HS-27A (cell line): ENCODE results near the gene MTURN.
A peak's percentile ranks its signal among the peaks of the same experiment; 100 is the strongest.

Experiments used
- DNase-seq: peaks from one replicate; pipeline ENCODE4 v3.0.0-alpha.2; 2012; ENCODE audit warnings: low read depth, missing footprints

The MTURN gene

DNA sequence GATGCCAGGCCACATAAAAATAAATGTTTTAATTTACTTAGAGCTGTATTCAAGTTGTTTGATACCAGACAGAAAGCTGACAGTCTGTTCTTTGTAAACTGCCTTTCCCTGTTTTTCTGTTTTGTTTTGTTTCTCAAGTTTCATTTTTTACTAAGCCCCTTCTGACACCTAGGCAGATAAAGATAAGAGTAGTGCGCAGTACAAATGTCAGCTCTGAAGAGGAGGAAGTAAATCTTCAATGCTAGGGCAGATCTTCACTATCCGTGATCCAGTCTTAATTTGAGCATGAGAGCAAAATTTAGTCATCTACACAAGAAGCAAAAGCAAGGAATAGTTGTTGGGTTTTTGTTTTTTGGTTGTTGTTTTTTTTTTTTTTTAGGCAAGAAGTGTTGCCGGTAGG lies 27.3 kb downstream of the MTURN start:
- no peak for DNase-seq

DNA sequence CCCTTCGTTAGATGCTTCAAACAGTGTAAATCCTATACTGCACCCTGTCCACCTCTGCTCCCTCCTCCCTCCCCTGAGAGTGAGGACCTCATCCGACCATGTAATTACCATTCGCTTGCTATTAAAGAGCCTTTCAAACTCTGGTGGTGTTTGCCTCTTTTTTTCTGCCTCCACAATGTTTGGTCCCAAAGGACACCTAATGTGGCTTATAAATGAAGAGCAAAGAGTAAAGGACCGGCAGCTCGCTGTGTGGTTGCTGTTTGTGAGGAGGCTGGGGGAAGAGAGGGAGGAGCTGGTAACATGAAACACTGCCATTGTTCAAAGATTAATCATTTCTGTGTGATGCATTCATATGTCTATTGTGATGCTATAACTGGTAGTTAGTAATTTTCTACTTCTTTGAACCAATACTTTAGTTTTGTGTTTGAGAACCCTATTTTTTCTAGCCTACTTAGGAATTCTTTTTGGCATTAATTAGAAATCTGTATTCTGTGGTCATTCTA lies 27.9 kb downstream of the MTURN start:
- no peak for DNase-seq

DNA sequence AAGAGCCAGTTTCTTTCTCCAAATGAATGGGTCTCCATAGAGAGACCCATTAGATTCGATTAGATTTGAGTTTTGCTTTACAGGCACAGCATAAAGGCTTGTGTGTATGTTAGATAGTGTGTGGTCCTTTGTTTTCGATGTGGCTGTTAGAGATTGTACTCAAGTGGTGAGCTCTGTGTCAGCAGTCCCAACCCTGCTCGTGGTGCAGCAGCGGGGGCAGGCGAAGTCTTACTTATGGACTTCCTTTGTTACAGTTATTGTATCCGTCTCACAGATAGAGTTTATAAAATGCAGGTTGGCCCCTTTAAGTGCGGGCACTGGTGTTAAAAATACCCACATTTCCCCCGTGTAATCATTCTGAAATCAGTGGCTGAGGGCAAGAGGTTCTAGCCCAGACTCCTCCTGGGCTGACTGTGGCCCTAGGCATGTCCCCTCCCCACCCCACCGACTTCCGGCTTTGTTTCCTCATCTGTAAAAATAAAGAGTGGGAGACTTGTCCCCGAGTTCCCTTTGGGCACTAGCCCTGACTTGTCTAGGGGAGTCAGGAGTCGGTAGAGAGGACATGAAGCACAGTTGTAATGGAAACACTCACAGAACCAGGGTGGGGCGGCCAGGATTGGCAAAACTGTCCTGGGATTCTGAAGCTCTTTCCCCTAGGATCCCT lies 28.6 kb downstream of the MTURN start:
- no peak for DNase-seq

DNA sequence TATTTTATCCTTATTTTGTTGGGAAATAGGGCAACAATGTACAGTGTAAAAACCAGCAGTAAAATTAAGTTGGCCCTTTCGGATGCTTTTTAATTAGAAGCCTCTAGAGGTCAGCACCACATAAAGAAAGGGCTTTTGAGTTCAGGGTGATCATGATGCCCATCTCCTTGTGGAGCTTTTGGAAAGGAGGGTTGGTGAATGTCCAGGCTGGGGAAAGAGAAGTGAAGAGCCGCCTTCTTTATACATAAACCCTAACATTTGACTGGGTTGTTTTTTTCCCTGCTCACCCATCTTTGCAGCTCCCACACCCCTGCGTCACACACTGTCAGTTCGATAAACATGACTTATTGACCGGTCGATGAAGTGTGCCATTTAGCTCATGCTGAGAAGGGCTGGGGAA lies 29.8 kb downstream of the MTURN start:
- no peak for DNase-seq

DNA sequence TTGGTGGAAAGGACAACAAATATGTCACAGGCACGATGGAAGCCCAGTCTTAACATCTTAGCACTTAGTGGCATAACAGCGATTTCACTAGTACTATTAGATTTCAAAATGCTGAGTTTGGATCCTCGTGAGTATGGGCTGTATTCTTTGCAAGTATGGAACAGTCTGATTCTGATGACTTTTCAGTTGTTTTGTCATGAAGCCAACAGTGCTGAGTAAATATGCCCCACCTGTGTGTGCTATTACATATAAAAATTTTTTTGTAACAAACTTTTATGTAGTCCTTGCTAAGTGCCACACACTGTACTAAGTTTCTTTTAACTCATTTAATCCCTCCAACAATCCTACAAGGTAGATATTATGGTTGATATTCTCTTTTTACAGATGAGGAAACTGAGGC lies 30.8 kb downstream of the MTURN start:
- no peak for DNase-seq

DNA sequence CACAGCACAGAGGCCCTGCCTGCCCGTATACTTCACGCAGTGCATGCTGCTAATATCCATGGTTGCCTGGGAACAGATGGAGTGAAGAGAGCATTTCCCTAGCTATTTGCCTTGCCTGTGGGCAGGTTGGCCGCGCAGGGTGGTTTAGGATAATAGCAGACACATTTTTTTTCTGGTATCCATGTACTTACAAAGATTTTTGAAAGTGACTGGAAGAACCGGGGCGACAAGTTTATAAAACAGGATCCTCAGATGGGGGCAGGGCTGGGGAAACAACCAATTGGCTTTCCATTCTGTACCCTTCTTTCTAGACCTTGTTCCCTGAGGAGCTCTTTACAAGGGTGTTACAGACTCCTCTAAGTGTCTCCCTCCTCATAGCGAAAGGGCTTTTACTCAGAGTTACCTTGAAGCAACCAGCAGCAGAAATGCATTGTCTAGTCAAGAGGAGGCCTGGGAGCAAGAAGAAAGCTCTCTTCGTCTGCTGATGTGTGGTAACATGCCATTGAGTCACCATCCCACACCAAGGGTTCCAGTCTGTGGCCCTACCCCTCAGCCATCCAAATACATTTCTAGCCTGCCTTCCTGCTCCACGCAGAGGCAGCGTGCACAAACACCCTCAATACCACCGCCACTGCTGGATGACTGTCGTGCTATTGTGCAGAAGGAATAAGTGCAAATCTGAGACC lies 31.5 kb downstream of the MTURN start:
- DNase-seq = no peak

DNA sequence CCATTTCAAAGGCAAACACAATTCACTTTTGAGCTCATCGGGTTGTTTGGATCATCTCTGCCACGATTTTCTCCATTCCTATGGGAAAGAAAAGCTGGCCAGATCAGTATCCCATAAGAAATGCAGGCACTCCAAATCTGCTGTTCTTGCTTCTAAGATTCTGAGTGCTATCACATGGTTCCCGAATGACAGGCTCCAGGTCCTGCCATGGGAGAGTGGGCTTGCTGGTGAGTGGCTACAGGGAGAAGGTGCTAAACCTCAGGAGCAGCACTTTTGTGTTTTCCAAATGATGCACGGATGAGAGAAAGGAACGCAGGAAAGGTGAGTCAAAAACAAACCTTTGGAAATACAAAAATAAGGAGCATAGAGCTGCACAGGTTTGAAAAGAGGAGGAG lies 32.1 kb downstream of the MTURN start:
- no peak for DNase-seq

DNA sequence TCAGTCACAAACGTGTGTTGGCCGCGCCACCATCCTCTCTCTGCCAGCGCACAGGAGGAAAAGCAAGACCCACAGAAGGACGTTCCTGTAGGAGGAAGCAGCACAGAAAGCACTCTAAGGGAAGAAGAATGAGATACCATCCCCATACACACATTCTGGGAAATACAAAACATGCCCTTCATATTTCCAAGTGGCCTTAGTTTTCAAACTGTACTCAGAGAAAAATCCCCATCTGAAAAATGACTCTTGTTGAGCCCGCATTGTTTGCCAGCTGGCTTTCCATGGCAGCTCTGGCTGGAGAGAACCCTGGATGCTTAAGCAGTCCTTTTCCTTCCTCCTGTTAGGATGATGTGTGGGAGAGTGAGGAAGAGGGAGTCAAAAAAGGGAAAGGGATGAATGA lies 33.1 kb downstream of the MTURN start:
- DNase-seq = no peak

DNA sequence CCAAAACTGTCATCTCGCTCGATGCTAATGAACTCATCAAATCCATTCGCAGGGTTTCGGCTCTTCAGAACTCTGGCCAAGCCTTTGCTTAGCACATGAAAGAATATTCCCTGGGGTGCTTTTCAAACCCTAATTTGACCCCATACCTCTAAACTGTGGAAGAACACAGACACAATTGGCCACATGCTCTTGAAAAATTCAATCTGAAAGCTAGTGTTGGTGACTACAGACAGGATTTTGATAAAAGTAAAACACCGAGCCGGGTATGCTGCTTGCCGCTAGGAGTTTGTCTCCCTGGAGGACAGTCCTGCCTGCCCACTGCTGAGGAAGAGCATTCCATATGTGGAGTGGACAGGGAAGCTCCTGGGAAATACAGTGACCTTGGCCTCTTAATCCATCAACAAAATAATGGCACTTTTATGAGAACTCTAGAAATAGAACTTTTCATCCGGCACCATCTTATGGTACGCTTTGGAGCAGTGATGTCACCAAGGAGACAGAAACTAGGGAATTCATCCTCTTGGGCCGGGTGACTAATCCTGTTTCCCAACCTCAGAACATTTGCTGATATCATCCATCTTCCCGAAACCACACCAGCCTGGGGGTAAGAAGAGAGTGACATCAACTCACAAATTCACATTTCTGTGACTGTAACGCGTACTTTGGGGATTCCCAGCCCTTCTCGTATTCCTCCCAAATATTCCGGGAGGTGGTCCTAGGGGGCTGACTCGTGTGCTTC lies 34.2 kb downstream of the MTURN start:
- peak; percentile 30 for DNase-seq

DNA sequence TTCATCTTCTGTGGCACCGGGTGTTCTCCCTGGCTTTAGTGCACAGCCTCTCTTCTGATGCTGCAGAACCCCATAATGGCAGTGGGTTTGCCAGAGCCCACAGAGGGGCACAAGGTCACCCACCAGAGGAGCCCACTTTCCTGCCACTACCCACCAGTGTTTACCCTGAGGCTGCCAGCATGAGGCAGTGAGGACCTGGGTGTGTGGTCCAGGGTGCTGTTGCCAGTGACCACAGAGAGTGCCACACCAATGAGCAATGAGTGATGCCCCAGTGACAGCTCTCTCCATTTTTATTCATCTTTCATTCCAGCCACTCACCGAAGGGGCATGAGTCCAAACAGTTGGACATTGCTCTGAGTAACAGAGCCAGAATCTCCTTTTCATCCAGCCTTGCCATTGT lies 34.8 kb downstream of the MTURN start:
- DNase-seq = peak; percentile 5

DNA sequence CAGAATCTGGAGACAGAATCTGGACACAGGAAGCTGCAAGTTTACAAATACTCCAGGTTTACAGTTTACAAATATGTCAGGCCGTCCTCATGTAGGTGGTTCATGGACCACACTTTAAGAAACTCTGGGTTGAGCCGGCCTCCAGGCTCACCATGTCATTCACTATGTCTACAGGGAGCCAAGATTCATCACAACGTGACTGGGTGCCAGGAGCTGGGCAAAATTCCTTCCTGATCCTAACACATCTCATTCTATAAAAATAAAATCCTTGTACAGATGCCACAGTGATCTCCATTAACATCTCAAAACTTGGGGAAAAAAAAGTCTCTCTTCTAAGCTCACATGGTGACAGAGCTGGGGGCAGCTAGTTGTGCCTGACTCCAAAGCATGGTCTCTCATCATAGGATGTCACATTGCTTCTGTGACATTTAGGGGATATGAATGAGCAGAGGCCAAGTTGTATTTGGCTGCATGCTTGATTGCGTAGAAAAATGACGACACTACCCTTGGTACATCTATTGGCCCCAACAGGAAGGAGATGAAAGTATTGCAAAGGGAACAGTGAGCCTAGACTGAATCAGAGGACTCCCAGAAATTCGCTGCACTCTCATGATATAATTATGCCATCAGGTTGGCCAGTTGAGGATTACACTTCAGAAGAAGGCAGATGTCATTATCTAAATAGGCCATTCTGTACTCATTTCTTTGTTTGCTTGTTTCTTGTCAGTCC lies 35.9 kb downstream of the MTURN start:
- no peak for DNase-seq

DNA sequence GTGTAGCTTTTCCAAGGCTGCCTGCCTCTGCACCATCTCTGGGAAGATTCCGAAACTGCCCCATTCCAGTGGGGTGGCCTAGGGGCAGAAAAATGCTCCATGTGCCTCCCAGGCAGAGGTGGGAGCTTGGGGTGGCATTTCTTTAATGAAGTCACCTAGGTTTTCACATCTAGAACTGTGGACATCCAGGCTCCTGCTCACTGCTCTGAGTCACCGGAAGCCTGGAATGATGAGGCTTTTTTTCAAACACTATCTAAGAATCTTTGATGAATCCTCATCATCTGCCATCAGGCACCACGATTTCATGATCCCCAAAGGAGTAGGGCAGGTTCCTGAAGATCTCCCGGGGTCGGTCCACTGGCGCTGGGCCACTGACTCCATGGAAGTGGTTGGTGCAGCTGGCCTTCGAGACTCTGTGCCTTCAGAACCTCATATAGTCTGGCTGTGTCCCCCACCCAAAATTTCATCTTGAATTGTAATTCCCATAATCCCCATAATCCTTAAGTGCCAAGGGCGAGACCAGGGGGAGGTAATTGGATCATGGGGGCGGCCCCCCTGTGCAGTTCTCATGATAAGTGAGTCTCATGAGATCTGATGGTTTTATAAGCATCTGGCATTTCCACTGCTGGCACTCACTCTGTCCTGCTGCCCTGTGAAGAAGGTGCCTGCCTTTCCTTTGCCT lies 37.1 kb downstream of the MTURN start:
- DNase-seq = no peak

DNA sequence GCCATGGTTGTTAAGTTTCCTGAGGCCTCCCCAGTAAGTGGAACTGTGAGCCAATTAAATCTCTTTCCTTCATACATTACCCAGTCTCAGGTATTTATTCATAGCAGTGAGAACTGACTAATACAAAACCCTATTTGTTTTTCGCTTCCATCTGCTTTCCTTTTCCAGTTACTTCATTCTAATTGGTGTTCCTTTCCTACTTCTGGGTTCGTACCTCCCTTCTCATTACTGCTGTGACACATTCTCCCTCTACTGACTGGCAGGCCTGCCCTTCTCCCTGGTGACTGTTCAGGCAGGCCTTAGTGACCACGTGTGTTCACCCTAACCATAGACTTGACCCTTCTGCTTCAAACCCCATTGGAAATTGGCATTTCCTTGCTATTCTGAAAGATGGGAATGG lies 37.7 kb downstream of the MTURN start:
- no peak for DNase-seq

DNA sequence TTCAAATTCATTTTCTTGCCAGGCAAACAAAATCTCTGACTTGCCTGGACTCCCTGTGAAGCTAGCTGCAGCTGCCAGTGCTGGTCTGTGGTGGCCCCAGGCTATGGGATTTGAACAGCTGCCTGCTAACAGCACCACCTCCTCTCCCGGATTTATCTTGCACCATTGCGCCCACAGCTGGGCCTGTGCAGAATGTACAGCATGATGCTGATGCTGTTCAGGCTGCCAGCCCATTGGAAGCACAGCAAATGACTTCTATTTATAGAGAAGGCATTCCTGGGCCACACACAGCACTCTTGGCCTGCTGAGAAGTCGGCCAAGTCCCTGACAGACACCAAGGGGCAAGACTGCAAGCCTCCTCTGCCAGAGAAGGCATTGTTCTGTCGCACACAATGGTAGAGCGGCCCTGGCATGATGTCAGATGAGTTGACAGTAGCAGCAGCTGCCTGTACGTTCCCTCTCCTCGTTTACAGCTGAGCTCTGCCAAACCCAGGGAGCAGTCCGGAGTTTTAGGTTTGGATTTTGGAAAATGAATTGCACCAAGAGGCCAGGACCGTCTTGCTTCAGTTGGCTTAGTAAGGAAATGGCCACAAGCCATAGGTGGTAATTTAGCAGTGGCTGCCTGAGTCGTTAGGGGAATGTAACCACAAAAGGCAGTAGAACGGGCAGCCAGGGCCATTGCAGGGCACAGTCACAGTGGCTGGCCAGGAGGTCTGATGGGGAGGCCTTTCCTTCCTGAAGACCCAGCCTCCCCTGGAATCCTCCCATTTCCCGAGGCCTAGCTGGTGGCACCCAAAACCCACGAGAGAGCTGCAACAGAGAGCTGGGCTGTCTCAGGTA lies 38.5 kb downstream of the MTURN start:
- no peak for DNase-seq

DNA sequence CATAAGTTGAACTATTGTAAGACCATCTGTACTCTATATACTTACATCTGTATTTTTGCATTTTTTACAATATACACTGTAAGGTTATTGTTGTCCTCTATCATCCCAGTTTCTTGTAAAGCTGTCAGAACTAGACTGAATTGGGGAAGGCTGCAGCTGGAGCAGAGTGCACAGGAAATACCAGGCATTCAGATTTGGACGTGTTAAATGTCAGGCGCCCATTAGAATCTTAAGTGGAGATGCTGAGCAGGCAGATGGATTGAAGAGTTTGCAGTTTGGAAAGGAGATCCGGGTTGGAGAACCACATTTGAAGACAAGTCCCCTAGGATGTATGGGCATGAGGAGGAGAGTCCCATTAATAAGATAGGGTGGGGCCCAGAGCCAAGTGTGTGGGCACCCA lies 40.4 kb downstream of the MTURN start:
- DNase-seq = no peak

DNA sequence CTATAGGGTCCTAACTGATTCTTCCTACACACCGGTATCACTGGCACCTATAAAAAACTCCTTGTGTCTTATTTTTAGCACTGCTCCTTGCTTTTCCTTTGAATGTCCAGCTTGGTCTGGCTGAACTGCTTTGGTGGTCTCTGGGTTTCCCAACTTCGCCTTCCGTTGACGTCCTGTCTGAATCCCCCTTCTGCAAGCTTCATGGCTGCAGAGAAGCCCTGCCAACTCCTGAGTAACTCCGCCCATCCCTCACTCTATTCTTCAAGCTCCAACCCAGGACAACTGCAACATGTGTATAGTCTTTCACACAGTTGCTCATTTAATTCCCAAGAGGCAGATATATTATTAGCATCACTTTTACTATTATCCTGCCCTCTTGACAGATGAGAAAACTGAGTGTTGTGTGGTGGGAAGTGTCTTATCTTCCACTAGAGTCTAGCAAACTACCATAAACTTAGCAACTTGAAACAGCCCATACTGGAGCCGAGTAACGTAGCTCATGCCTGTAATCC lies 40.9 kb downstream of the MTURN start:
- DNase-seq = no peak

DNA sequence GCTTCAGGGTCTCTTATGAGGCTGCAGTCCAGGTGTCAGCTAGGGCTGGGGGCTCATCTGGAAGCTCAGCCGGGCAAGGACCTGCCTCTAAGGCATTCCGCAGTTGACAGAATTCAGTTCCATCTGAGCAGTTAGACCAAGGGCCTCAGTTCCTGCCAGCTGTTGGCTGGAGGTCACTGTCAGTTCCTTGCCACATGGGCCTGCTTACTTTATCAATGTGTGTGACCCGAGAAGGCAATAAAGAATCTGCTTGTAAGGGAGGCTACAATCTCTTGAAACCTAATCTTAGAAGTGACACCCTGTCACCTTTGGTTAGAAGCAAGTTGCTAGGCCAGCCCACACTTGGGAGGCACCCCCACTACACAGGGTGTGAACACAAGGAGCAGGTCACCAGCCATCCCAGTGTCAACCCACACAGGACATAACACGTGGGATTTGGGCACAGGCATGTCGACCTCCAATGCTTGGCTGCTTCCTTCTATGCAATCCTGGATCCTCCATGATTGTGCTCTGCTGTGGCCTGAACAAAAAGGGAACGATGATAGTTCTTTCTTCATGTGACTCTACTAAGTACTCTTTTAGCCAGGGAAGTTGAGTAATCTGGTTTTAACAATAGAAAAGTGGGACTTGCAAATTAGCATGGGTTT lies 41.8 kb downstream of the MTURN start:
- no peak for DNase-seq

DNA sequence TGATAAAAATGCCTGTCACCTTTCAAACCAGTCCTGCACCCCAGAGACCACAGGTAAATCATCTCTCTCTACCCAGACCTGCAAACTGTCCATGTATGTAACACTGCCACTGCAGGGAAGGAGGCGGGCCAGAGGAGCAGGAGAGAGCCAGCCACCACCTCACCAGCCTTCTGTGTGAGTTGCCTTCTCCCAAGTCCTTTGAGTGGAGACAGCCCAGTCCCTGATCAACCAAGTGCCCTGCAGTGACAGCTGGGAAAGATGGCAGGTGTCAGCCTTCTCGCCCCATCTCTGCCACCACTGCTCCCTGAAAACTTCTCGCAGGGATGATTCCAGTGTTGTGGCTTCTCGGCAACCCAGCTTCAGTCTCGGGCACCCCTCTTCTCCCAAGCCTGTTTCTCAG lies 42.4 kb downstream of the MTURN start:
- DNase-seq = no peak

DNA sequence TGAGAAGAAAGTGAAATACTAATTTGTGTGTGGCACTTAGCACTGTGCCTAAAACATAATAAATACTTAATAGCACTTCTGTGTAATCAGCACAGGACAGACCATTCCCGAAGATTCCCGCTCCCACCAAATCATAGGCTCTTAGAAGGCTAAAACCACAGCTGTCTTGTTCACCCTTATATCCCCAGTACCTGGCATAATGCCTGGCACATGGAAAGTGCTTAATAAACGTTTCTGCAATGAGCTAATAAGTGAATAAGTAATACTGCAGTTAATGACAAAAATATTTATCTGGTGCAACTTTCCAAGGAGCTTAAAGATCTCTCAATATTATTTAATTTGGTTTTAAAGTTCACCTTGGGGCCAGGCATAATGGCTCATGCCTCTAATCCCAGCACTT lies 43.2 kb downstream of the MTURN start:
- DNase-seq = no peak

DNA sequence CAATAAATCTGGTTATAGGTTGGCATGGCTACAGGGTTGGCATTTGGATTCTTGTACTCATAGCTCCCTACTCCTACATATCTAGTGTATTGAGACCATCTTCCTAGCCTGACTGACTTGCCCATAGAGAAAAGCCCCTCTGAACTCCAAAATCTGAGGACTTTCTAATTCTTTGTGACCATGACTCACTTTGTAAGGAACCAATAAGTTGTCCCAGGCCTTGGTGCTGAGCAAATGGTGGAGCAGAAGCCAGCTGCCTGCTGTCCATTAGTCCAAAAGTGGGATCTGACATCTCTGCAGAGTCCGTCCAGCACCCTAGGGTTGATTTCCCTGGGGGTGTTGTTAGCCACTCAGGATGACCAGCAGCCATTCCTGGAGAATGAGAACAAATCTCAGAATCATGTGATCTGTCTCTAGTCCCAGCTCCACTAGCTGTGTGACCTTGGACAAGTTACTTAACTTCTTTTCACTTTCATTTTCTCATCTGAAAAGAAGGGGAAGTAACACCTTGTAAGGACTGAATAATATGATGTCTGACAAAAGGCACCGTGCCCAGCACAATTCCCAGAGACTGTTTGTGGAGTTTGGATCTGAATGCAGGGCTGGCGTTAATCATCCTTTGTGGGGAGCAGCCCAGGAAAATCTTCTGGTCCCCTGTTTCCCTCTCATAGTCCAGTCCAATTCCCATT lies 44.1 kb downstream of the MTURN start:
- no peak for DNase-seq
